Upper lobe of left lung (tissue), 6 donors: Measurements from ENCODE around the gene RGS7. TPM values are rescaled to one million over a fixed set of nuclear protein-coding genes. Genes with fewer than 3 reads are reported as not detected.

ENCODE experiments used
- ATAC-seq, 2 donors: fragments of 200-7000 bp; cut with Tn5 transposase; one replicate each; pipeline ENCODE4 v1.9.1; 2022; ENCODE audit warnings: mild to moderate bottlenecking in 2 of 2, moderate library complexity in 2 of 2; ENCODE audit not compliant: low FRiP score in 2 of 2
- DNase-seq, 2 donors: peaks; one replicate each; pipeline ENCODE4 v3.0.0-alpha.2; 2019 to 2020
- H3K27ac ChIP-seq, 4 donors: fragments of 200-600 bp; sonication (generic); one replicate each; pipeline ENCODE4 v1.5.1; 2016 to 2019
- H3K27me3 ChIP-seq, 4 donors: fragments of 200-600 bp; sonication (generic); one replicate each; pipeline ENCODE4 v1.5.1; 2017 to 2019
- H3K36me3 ChIP-seq, 4 donors: fragments of 200-600 bp; sonication (generic); one replicate each; pipeline ENCODE4 v1.5.1; 2016 to 2019
- H3K4me1 ChIP-seq, 4 donors: fragments of 200-600 bp; sonication (generic); one replicate each; pipeline ENCODE4 v1.5.1; 2018 to 2019
- H3K4me3 ChIP-seq, 4 donors: fragments of 200-600 bp; sonication (generic); one replicate each; pipeline ENCODE4 v1.5.1; 2017 to 2019; ENCODE audit warnings: mild to moderate bottlenecking in 2 of 4, moderate library complexity in 1 of 4
- H3K9me3 ChIP-seq, 4 donors: fragments of 200-600 bp; sonication (generic); one replicate each; pipeline ENCODE4 v1.5.1; 2018 to 2019
- EP300 ChIP-seq, 4 donors: sonication (generic); formaldehyde crosslinking; IDR thresholded peaks; one replicate each; pipeline ENCODE4 v1.5.1; 2017; ENCODE audit warnings: antibody characterized with exemption in 4 of 4, control low read depth in 2 of 4
- POLR2A ChIP-seq, 4 donors: fragments of 450-650 bp; IDR thresholded peaks; one replicate each; pipeline ENCODE4 v1.5.1; 2016 to 2017; ENCODE audit warnings: antibody characterized with exemption in 4 of 4, mild to moderate bottlenecking in 2 of 4
- POLR2AphosphoS5 ChIP-seq, 2 donors: sonication (generic); formaldehyde crosslinking; IDR thresholded peaks; one replicate each; pipeline ENCODE4 v1.5.1; 2017; ENCODE audit warnings: antibody characterized with exemption in 2 of 2
- WGBS, 2 donors: methylation state at CpG; one replicate each; pipeline ENCODE4 v1.1.5; 2017 to 2018; 5-methylcytosine and 5-hydroxymethylcytosine counted together
- total RNA-seq, 6 donors: library from RNA; depleted of rRNA in 4 of 6; stranded (reverse); fragments of >200 nt in 4 of 6; gene quantifications; one replicate each; pipeline versions ENCODE4 v1.1.0 to v1.2.1, GENCODE V29; 2016 to 2021
- TF ChIP-seq, protein P1 (sequence below), 6 experiments: fragments of 450-650 bp in 4 of 6; fragments of 200-600 bp in 2 of 6; sonication (generic) in 2 of 6; IDR thresholded peaks; one replicate each; pipeline ENCODE4 v1.5.1; 2016 to 2019; ENCODE audit warnings: antibody characterized with exemption in 6 of 6
- donor health status: DM: no; HTN: no; CAD: no; lungs with moderate emphysema.
- donor health status: DM: no; HTN: yes; CAD: no; lungs with severe emphysema.

RGS7 gene
- total RNA-seq, 6 donors from 2014 or later: 0.15 TPM; not detected in 5

DNA sequence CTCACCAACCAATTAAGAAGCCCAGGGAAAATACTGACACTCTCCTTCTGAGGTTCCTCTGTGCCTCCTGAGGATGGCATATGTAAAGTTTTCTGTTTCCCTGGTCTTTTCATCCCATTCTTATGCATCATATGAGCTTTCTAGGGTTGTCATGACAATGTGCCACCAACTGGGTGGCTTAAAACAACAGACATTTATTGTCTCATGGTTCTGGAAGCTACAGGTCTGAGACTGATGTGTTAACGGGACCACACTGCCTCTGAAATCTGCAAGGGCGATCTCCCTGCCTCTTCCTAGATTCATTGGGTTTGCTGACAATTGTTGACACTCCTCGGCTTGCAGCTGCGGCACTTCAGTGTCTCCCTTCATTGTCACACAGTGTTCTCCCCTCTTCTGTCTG, 308.4 kb downstream of the RGS7 start:
- no peaks in the 10 kb centered on the region for H3K27me3 ChIP-seq
- WGBS, 2 donors: 58 to 79% methylated on average over 4 of the region's 4 CpGs
- ATAC-seq (no peak), DNase-seq (no peak)
- no peak overlapping the region for H3K4me3 ChIP-seq
- TF ChIP-seq, protein P1, sequence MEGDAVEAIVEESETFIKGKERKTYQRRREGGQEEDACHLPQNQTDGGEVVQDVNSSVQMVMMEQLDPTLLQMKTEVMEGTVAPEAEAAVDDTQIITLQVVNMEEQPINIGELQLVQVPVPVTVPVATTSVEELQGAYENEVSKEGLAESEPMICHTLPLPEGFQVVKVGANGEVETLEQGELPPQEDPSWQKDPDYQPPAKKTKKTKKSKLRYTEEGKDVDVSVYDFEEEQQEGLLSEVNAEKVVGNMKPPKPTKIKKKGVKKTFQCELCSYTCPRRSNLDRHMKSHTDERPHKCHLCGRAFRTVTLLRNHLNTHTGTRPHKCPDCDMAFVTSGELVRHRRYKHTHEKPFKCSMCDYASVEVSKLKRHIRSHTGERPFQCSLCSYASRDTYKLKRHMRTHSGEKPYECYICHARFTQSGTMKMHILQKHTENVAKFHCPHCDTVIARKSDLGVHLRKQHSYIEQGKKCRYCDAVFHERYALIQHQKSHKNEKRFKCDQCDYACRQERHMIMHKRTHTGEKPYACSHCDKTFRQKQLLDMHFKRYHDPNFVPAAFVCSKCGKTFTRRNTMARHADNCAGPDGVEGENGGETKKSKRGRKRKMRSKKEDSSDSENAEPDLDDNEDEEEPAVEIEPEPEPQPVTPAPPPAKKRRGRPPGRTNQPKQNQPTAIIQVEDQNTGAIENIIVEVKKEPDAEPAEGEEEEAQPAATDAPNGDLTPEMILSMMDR (IDR thresholded peaks at IDR 0.05): no peak
- TF ChIP-seq POLR2A (IDR thresholded peaks at IDR 0.05) (no peak), EP300 (IDR thresholded peaks at IDR 0.05) (no peak)
- H3K4me1 ChIP-seq: no peaks in the 10 kb centered on the region
- H3K36me3 ChIP-seq: no peaks in the 10 kb centered on the region
- no peak overlapping the region for H3K27ac ChIP-seq
- no peaks in the 10 kb centered on the region for H3K9me3 ChIP-seq

DNA sequence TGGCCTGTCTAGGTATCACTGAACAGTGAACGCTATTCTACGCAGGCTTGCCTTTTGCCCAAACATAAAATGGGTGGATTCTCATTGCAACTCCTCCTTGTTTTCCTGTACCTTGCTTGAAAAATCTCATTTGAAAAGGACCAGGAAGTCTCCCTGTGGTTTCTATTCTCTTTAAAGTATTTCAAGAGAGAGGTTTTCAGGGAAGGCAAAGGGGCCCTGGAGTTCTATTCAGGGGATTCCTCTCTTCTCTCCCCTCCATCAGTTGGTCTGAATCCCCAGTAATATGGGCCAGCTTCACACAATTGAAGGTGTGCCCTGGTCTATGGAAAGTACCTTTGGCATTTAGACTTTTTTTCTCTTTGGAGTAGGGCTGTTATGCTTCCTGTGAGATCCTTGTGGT, 311.3 kb downstream of the RGS7 start:
- no peak overlapping the region for H3K27ac ChIP-seq
- WGBS, 2 donors: 81 to 93% methylated on average over 2 of the region's 2 CpGs
- DNase-seq (no peak), ATAC-seq (no peak)
- TF ChIP-seq POLR2AphosphoS5 (IDR thresholded peaks at IDR 0.05) (no peak), POLR2A (IDR thresholded peaks at IDR 0.05) (no peak), EP300 (IDR thresholded peaks at IDR 0.05) (no peak)
- TF ChIP-seq, protein P1 (IDR thresholded peaks at IDR 0.05): no peak
- no peaks in the 10 kb centered on the region for H3K9me3 ChIP-seq
- H3K27me3 ChIP-seq: no peaks in the 10 kb centered on the region
- H3K4me1 ChIP-seq: no peaks in the 10 kb centered on the region
- H3K4me3 ChIP-seq: no peak overlapping the region
- no peaks in the 10 kb centered on the region for H3K36me3 ChIP-seq

DNA sequence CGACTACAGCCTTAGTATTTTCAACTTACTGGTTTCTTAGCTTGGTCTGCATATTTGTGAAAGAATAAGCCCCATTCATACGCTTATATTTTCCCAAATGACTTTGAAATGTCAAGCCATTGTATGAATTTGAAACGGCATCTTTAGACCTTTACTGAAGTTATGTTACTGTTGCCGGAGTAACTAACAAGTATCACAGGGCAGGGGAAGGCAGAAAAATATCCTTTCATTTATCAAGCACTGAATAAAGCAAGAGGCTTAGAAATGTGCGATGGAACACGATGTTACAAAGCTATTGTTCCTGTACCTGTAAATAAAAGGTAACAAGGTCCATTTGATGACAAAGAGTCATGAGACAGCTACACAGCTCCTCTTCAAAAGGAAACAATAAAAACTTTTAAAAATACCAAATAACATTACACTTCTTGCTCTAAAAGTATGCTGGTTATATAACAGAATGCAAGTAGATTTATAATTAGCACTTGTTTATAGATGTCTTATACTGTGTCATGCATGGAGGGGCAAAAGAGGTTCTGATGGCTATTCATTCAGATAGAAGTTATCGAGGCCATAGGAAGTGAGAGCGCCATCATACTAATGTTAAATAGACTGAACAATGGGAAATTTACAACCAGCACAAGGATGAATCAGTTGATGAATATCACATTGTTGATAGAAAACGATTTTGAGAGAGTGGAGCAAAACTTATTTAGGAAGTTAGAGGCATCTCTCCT, 322.6 kb downstream of the RGS7 start:
- WGBS, 2 donors: 61 to 81% methylated on average over 9 of the region's 9 CpGs
- H3K4me1 ChIP-seq: no peaks in the 10 kb centered on the region
- no peak for ATAC-seq

DNA sequence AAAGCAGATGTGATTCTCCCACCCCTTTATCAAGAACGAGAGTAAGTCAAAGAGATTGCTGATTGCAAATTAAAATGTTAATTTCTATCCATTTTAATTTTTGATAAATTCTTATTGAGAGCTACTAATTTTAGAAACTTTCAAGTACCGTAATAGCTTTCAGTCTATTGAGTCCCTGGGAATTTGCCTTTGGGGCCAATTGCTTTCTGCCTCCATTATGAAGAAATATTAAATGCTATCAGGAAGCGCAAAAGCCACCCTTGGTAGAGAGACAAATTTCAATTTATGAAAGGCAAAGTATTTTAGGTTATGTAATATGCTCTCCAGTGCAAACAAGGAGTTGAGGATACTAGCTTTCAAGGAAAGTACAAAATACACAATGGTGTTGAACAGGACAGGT, 332.2 kb downstream of the RGS7 start:
- no peak for DNase-seq
- Histone ChIP-seq H3K27ac (no peak overlapping the region), H3K9me3 (no peaks in the 10 kb centered on the region), H3K36me3 (no peaks in the 10 kb centered on the region), H3K4me1 (peaks cover 0 to 3% (median 0%) of the 10 kb centered on the region in 4 donors), H3K27me3 (no peaks in the 10 kb centered on the region), H3K4me3 (no peak overlapping the region)
- TF ChIP-seq POLR2AphosphoS5 (IDR thresholded peaks at IDR 0.05): no peak
- TF ChIP-seq, protein P1 (IDR thresholded peaks at IDR 0.05): no peak
- no peak for TF ChIP-seq POLR2A (IDR thresholded peaks at IDR 0.05)
- no peak for TF ChIP-seq EP300 (IDR thresholded peaks at IDR 0.05)
- no peak for ATAC-seq
- 59 to 60% methylated on average over 3 of the region's 3 CpGs for WGBS, 2 donors

More for the DNA sequence above, 322.6 kb downstream of the RGS7 start:
- TF ChIP-seq EP300 (IDR thresholded peaks at IDR 0.05): no peak
- TF ChIP-seq, protein P1 (IDR thresholded peaks at IDR 0.05): no peak
- TF ChIP-seq POLR2AphosphoS5 (IDR thresholded peaks at IDR 0.05): no peak
- TF ChIP-seq POLR2A (IDR thresholded peaks at IDR 0.05): no peak
- Histone ChIP-seq H3K27ac (no peak overlapping the region), H3K27me3 (no peaks in the 10 kb centered on the region), H3K36me3 (no peaks in the 10 kb centered on the region), H3K9me3 (no peaks in the 10 kb centered on the region), H3K4me3 (no peak overlapping the region)
- no peak for DNase-seq

DNA sequence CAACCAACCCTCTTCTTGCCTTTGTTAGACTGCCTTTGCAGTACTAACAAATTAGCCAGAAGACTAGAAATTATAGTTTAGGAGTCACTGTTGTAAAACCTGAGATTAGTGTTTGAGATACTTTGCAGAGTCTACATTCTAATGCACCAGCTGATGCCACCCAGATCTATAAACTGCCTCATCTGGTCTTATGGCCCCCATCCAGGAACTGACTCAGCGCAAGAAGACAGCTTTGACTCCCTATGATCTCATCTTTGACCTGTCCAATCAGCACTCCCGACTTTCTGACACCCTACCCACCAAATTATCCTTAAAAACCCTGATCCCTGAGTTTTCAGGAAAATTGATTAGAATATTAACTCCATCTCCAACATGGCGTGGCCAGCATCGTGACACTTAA, 334.6 kb downstream of the RGS7 start:
- H3K9me3 ChIP-seq: peaks cover 0 to 5% (median 2%) of the 10 kb centered on the region in 4 donors
- peaks cover 0 to 3% (median 0%) of the 10 kb centered on the region in 4 donors for H3K4me1 ChIP-seq
- 88 to 93% methylated on average over 4 of the region's 4 CpGs for WGBS, 2 donors
- no peaks in the 10 kb centered on the region for H3K27me3 ChIP-seq
- TF ChIP-seq POLR2A (IDR thresholded peaks at IDR 0.05) (no peak), POLR2AphosphoS5 (IDR thresholded peaks at IDR 0.05) (no peak), EP300 (IDR thresholded peaks at IDR 0.05) (no peak)
- TF ChIP-seq, protein P1 (IDR thresholded peaks at IDR 0.05): no peak
- H3K4me3 ChIP-seq: no peak overlapping the region
- DNase-seq: no peak
- H3K36me3 ChIP-seq: no peaks in the 10 kb centered on the region
- no peak for ATAC-seq
- H3K27ac ChIP-seq: no peak overlapping the region
